H1 (cell line): ENCODE results near the gene CHST11. TPM values are rescaled to one million over a fixed set of nuclear protein-coding genes. Genes with fewer than 3 reads are reported as not detected.

Experiments
- CTCF ChIA-PET: fragments of 300-600 bp; sonication (Branson Sonifier 250); formaldehyde crosslinking; loops from one replicate; lab custom pipeline; 2021; ENCODE audit not compliant: partially characterized antibody; lab: Charles Lee
- POLR2A ChIA-PET: fragments of 300-600 bp; sonication (Branson Sonifier 250); formaldehyde crosslinking; loops from one replicate; lab custom pipeline; 2021; ENCODE audit warnings: inconsistent platforms; ENCODE audit not compliant: partially characterized antibody; lab: Charles Lee
- DNase-seq, 2 experiments: peaks; one replicate each; pipeline versions ENCODE4 v3.0.0 to v3.0.0-alpha.2; 2010 to 2022; ENCODE audit warnings: low spot score in 2 of 2, low read depth in 1 of 2, mixed read lengths in 1 of 2
- FAIRE-seq: peaks from 2 replicates; lab custom pipeline; 2011; peaks lifted over from hg19 to GRCh38; lab: Jason Lieb, UNC
- H2AFZ ChIP-seq: 2 replicates; pipeline ENCODE4 v1.8.1; 2012; ENCODE audit warnings: low read length, inconsistent platforms
- H2AK5ac ChIP-seq: 2 replicates; pipeline ENCODE4 v1.6.1; 2013; ENCODE audit warnings: low read depth, low read length
- H2BK120ac ChIP-seq: replicated peaks from 2 replicates; pipeline ENCODE3; 2013; ENCODE audit warnings: low read depth, low read length, inconsistent platforms
- H2BK12ac ChIP-seq: 2 replicates; pipeline ENCODE4 v1.6.1; 2013; ENCODE audit warnings: low read depth, low read length
- H2BK15ac ChIP-seq: 2 replicates; pipeline ENCODE4 v1.6.1; 2013; ENCODE audit warnings: low read length
- H2BK20ac ChIP-seq: 2 replicates; pipeline ENCODE4 v1.6.1; 2013; ENCODE audit warnings: low read length
- H2BK5ac ChIP-seq: 2 replicates; pipeline ENCODE4 v1.6.1; 2013; ENCODE audit warnings: low read depth, low read length
- H3K14ac ChIP-seq: 2 replicates; pipeline ENCODE4 v1.6.1; 2013; ENCODE audit warnings: inconsistent platforms; ENCODE audit not compliant: insufficient read length
- H3K18ac ChIP-seq: 2 replicates; pipeline ENCODE4 v1.6.1; 2013; ENCODE audit warnings: low read length; ENCODE audit errors: extremely low read depth
- H3K23ac ChIP-seq: 2 replicates; pipeline ENCODE4 v1.6.1; 2013; ENCODE audit warnings: inconsistent platforms; ENCODE audit not compliant: insufficient read length
- H3K23me2 ChIP-seq: 2 replicates; pipeline ENCODE4 v1.6.1; 2013; ENCODE audit warnings: low read depth, low read length
- H3K27ac ChIP-seq: 2 replicates; pipeline ENCODE4 v1.6.1; 2011; ENCODE audit warnings: low read depth, low read length, inconsistent platforms
- H3K27me3 ChIP-seq, 4 experiments: replicated peaks in 1 of 4; 1 replicate in 1 of 4; 2 replicates in 3 of 4; pipeline versions ENCODE4 v1.6.1 to v1.8.1; 2011 to 2013; ENCODE audit warnings: low read length in 3 of 4, mild to moderate bottlenecking in 3 of 4, inconsistent platforms in 2 of 4, mixed read lengths in 2 of 4, moderate library complexity in 1 of 4; ENCODE audit not compliant: control insufficient read depth in 3 of 4, insufficient read depth in 3 of 4; ENCODE audit errors: extremely low read depth in 1 of 4
- H3K36me3 ChIP-seq, 4 experiments: 2 replicates each; pipeline versions ENCODE4 v1.6.1 to v1.8.1; 2011 to 2013; ENCODE audit warnings: mild to moderate bottlenecking in 4 of 4, low read length in 3 of 4, moderate library complexity in 2 of 4, control low read depth in 1 of 4, inconsistent platforms in 1 of 4; ENCODE audit not compliant: insufficient read depth in 4 of 4, control insufficient read depth in 2 of 4
- H3K4ac ChIP-seq: replicated peaks from 2 replicates; pipeline ENCODE3; 2013; ENCODE audit warnings: low read length, low read depth, mixed read lengths, inconsistent platforms; ENCODE audit not compliant: insufficient read length
- H3K4me1 ChIP-seq, 4 experiments: replicated peaks in 1 of 4; 1 replicate in 1 of 4; 2 replicates in 3 of 4; pipeline versions ENCODE4 v1.6.1 to v1.8.1; 2011 to 2013; ENCODE audit warnings: low read length in 3 of 4, inconsistent platforms in 2 of 4, mixed read lengths in 1 of 4; ENCODE audit not compliant: insufficient read depth in 4 of 4, control insufficient read depth in 3 of 4
- H3K4me2 ChIP-seq, 2 experiments: 2 replicates each; pipeline versions ENCODE4 v1.6.1 to v1.8.1; 2011 to 2013; ENCODE audit warnings: low read depth in 2 of 2, low read length in 2 of 2, control low read depth in 1 of 2, inconsistent platforms in 1 of 2, mild to moderate bottlenecking in 1 of 2; ENCODE audit not compliant: insufficient read depth in 1 of 2
- H3K4me3 ChIP-seq, 4 experiments: fragments of 200-600, 300-600 bp in 1 of 4; sonication (generic), shearing (Covaris generic), sonication (Bioruptor Twin) in 1 of 4; 2 replicates each; pipeline versions ENCODE4 v1.5.1 to v1.8.1; 2011 to 2016; ENCODE audit warnings: low read length in 4 of 4, low read depth in 3 of 4, control low read depth in 2 of 4, inconsistent platforms in 2 of 4, mild to moderate bottlenecking in 2 of 4, mixed read lengths in 1 of 4, moderate library complexity in 1 of 4; ENCODE audit not compliant: insufficient read depth in 2 of 4; ENCODE audit errors: extremely low read depth in 1 of 4
- H3K56ac ChIP-seq: replicated peaks from 2 replicates; pipeline ENCODE3; 2013; ENCODE audit warnings: low read depth, mild to moderate bottlenecking, mixed read lengths, low read length, inconsistent platforms; ENCODE audit not compliant: insufficient read length
- H3K79me1 ChIP-seq: 2 replicates; pipeline ENCODE4 v1.6.1; 2013; ENCODE audit warnings: low read depth, low read length, control low read depth
- H3K79me2 ChIP-seq, 2 experiments: 2 replicates each; pipeline versions ENCODE4 v1.6.1 to v1.8.1; 2012 to 2013; ENCODE audit warnings: low read length in 2 of 2, mild to moderate bottlenecking in 2 of 2, inconsistent platforms in 1 of 2; ENCODE audit not compliant: insufficient read depth in 2 of 2, control insufficient read depth in 1 of 2
- H3K9ac ChIP-seq, 4 experiments: replicated peaks in 1 of 4; 1 replicate in 1 of 4; 2 replicates in 3 of 4; pipeline versions ENCODE4 v1.6.1 to v1.8.1; 2011 to 2013; ENCODE audit warnings: low read depth in 3 of 4, low read length in 3 of 4, control low read depth in 2 of 4, mild to moderate bottlenecking in 2 of 4, moderate library complexity in 2 of 4, inconsistent platforms in 1 of 4; ENCODE audit errors: extremely low read depth in 1 of 4
- H3K9me3 ChIP-seq, 2 experiments: 2 replicates each; pipeline versions ENCODE4 v1.6.1 to v1.8.1; 2012 to 2013; ENCODE audit warnings: mild to moderate bottlenecking in 2 of 2, moderate library complexity in 2 of 2, control low read depth in 1 of 2, inconsistent platforms in 1 of 2, low read depth in 1 of 2, low read length in 1 of 2, mixed read lengths in 1 of 2; ENCODE audit not compliant: insufficient read depth in 2 of 2
- H4K20me1 ChIP-seq, 2 experiments: replicated peaks in 1 of 2; 2 replicates each; pipeline versions ENCODE3 to v1.8.1; 2011 to 2013; ENCODE audit warnings: inconsistent platforms in 2 of 2, low read length in 2 of 2, mild to moderate bottlenecking in 1 of 2; ENCODE audit not compliant: insufficient read depth in 2 of 2, control insufficient read depth in 1 of 2
- H4K5ac ChIP-seq: 2 replicates; pipeline ENCODE4 v1.6.1; 2013; ENCODE audit warnings: low read length, low read depth, mixed read lengths, inconsistent platforms; ENCODE audit not compliant: insufficient read length
- H4K8ac ChIP-seq: 2 replicates; pipeline ENCODE4 v1.8.0; 2013; ENCODE audit warnings: mild to moderate bottlenecking, moderate library complexity, low read length, inconsistent platforms; ENCODE audit not compliant: insufficient read depth; ENCODE audit errors: extremely low read depth
- H4K91ac ChIP-seq: replicated peaks from 2 replicates; pipeline ENCODE3; 2013; ENCODE audit warnings: low read length, mixed read lengths, inconsistent platforms; ENCODE audit not compliant: insufficient read length
- BRCA1 ChIP-seq: IDR thresholded peaks from 2 replicates; pipeline ENCODE4 v1.6.1; 2012; ENCODE audit warnings: low read depth, low read length, improper control_type of control experiment
- CBX5 ChIP-seq: fragments of 300-800, 300-1000 bp; sonication (generic); IDR thresholded peaks from 2 replicates; pipeline ENCODE4 v1.7.1; 2016; ENCODE audit warnings: antibody characterized with exemption, low read length, low read depth
- CEBPB ChIP-seq: IDR thresholded peaks from 2 replicates; pipeline ENCODE4 v1.6.1; 2012; ENCODE audit warnings: low read depth, low read length
- CREB1 ChIP-seq: IDR thresholded peaks from 2 replicates; pipeline ENCODE4 v1.6.1; 2012; ENCODE audit warnings: inconsistent platforms
- EGR1 ChIP-seq: IDR thresholded peaks from 2 replicates; pipeline ENCODE4 v1.6.1; 2011; ENCODE audit warnings: low read depth, low read length, borderline replicate concordance
- EP300 ChIP-seq, 2 experiments: IDR thresholded peaks; 1 replicate in 1 of 2; 2 replicates in 1 of 2; pipeline ENCODE4 v1.6.1; 2011 to 2012; ENCODE audit warnings: low read depth in 2 of 2, low read length in 2 of 2, mild to moderate bottlenecking in 2 of 2, borderline replicate concordance in 1 of 2, inconsistent platforms in 1 of 2, moderate library complexity in 1 of 2
- JUND ChIP-seq: IDR thresholded peaks from 2 replicates; pipeline ENCODE4 v1.6.1; 2011; ENCODE audit warnings: mild to moderate bottlenecking, improper control_type of control experiment, low read length
- POU5F1 ChIP-seq: IDR thresholded peaks from 2 replicates; pipeline ENCODE4 v1.6.1; 2011; ENCODE audit warnings: low read depth, mild to moderate bottlenecking, low read length, moderate library complexity
- RNF2 ChIP-seq: fragments of 200-900, 300-1000 bp; sonication (generic); IDR thresholded peaks from 2 replicates; pipeline ENCODE4 v1.7.1; 2016; ENCODE audit warnings: borderline replicate concordance, low read depth, mild to moderate bottlenecking, antibody characterized with exemption, low read length; ENCODE audit not compliant: poor library complexity, severe bottlenecking; ENCODE audit errors: missing control alignments
- TAF1 ChIP-seq: IDR thresholded peaks from 2 replicates; pipeline ENCODE4 v1.6.1; 2011; ENCODE audit warnings: mild to moderate bottlenecking, low read depth, low read length
- WGBS, 2 experiments: shearing (Covaris generic) in 1 of 2; methylation state at CpG; one replicate each; pipeline versions ENCODE4 v1.1.6 to v1.1.7; 2013 to 2015; ENCODE audit warnings: low lambda C conversion rate in 2 of 2, mixed read lengths in 2 of 2, inconsistent platforms in 1 of 2, low coverage in 1 of 2, missing lambda C conversion rate in 1 of 2; ENCODE audit not compliant: insufficient replicate concordance in 2 of 2, insufficient coverage in 1 of 2, insufficient read length in 1 of 2; ENCODE audit errors: extremely low coverage in 1 of 2, missing lambda C conversion rate in 1 of 2; 5-methylcytosine and 5-hydroxymethylcytosine counted together
- polyA plus RNA-seq, 7 experiments: library from polyadenylated mRNA; depleted of rRNA in 3 of 7; stranded (reverse) in 5 of 7; unstranded in 2 of 7; fragments of >200 nt in 5 of 7; fragments of 200-250 nt in 2 of 7; gene quantifications; 1 replicate in 5 of 7; 2 replicates in 1 of 7; 4 replicates in 1 of 7; pipeline versions ENCODE4 v1.2.1 to v1.2.3, GENCODE V29; 2011 to 2013; ENCODE audit warnings: missing spikeins in 2 of 7, mixed read lengths in 2 of 7
- total RNA-seq: library from RNA; stranded (reverse); fragmentation: NEBNext Ultra II Directional; extraction: Animal tissue kit (Norgen Biotek cat#: 25700); gene quantifications from 2 replicates; pipeline ENCODE4 v1.2.1, GENCODE V29; 2021

CHST11 gene
- total and polyA plus RNA-seq, 2 of the 8 experiments (the other 6 are each of a cell fraction or from before 2014, with no cell fraction given): 14.4 to 20.8 TPM

DNA sequence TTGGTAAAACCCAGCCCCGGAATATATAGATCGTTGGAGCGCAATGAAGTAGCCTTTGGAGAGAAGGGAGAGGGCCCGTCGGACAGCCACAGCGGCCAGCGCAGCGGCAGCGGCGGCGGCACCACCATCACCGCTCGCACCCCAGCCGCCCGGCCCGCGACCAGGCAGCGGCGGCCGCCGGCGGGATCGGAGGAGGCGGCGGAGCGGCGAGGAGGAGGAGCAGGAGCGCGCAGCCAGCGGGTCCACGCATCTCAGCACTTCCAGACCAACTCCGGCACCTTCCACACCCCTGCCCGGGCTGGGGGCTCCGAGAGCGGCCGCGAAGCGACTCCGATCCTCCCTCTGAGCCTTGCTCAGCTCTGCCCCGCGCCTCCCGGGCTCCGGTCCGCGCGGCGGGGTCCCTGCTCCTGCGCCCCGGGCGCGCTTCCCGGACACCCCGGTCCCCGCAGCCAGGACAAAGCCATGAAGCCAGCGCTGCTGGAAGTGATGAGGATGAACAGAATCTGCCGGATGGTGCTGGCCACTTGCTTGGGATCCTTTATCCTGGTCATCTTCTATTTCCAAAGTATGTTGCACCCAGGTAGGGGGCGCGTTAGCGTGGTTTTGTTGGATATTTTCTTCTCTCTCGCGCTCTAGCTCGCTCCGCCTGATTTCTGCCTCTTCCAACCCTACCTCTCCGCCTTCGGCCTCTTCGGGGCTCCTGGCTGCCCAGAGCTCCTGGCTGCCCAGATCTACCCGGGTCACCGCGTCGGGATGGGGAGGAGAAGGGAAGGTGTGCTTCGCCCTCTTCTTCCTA lies 400 bp downstream of the CHST11 start:
- H3K79me2 ChIP-seq: peaks cover 0 to 24% of the 10 kb centered on the region in 2 experiments; a peak in 2 of 4 replicates
- H2AFZ ChIP-seq: peak overlapping the region; percentile 65; the same call in 1 of the 2 replicates
- H3K36me3 ChIP-seq: no peaks in the 10 kb centered on the region
- peak overlapping the region; percentile 26; the same call in 1 of the 2 replicates for H3K18ac ChIP-seq
- H2BK12ac ChIP-seq: no peak overlapping the region
- no peak overlapping the region for H3K27ac ChIP-seq
- peaks cover 7% of the 10 kb centered on the region; the same call in 1 of the 2 replicates for H3K79me1 ChIP-seq
- H3K4ac ChIP-seq: no peak overlapping the region
- H2BK15ac ChIP-seq: no peak overlapping the region
- no peak overlapping the region for H4K5ac ChIP-seq
- POLR2A ChIA-PET: interaction anchor here (0.7 to 3.3 kb wide), 15 partner anchors 17 to 238 kb away, joined by 3 to 10 read pairs (median 4); no protein-coding TSS in a partner anchor
- H4K20me1 ChIP-seq: peaks cover 0 to 4% of the 10 kb centered on the region in 2 experiments
- CTCF ChIA-PET: interaction anchor here (0.6 to 2.0 kb wide), 8 partner anchors 49 to 1084 kb away, joined by 3 to 6 read pairs (median 3); no protein-coding TSS in a partner anchor
- H2BK120ac ChIP-seq: no peak overlapping the region
- peak overlapping the region; percentile 80 for H4K91ac ChIP-seq
- H3K9me3 ChIP-seq: no peaks in the 10 kb centered on the region
- peak overlapping the region; percentile 61 to 98 (median 84) for H3K4me3 ChIP-seq
- peak overlapping the region; percentile 6; the same call in 1 of the 2 replicates for H2BK5ac ChIP-seq
- no peak overlapping the region for H3K56ac ChIP-seq
- FAIRE-seq (no peak), DNase-seq (peak in 1 of 2 experiments; percentile 80)
- H3K27me3 ChIP-seq: peaks cover 0 to 31% (median 18%) of the 10 kb centered on the region in 4 experiments; a peak in 6 of 7 replicates
- H3K23ac ChIP-seq: no peak overlapping the region
- H2BK20ac ChIP-seq: no peak overlapping the region
- H3K4me1 ChIP-seq: peaks cover 9 to 15% (median 11%) of the 10 kb centered on the region in 4 experiments; a peak in 6 of 7 replicates
- no peak overlapping the region for H2AK5ac ChIP-seq
- WGBS, 2 experiments: 0% methylated on average over 45 of the region's 71 CpGs; no CpG with 5 or more reads in 1 of the 2 experiments
- peak overlapping the region; percentile 36 to 88 (median 52); a peak in 5 of 7 replicates for H3K9ac ChIP-seq
- H3K14ac ChIP-seq: no peak overlapping the region
- peak overlapping the region; percentile 47; the same call in 1 of the 2 replicates for H4K8ac ChIP-seq
- H3K23me2 ChIP-seq: peaks cover 13% of the 10 kb centered on the region
- H3K4me2 ChIP-seq: peak overlapping the region; percentile 97 to 99
- TF ChIP-seq POU5F1 (no peak), EGR1 (no peak), JUND (no peak), BRCA1 (no peak), TAF1 (peak; percentile 84), CBX5 (no peak), EP300 (IDR thresholded peaks at IDR 0.05; ENCODE audit: borderline replicate concordance in 1 of 2, low read depth in 2 of 2, low read length in 2 of 2) (no peak), CEBPB (no peak), RNF2 (no peak), CREB1 (no peak)
